Islet of Langerhans (tissue), 1 donor: ENCODE data around the gene SPTBN4.
"Not testable (repeated sequence)": the region's sequence is repeated elsewhere in the genome, so short reads cannot be mapped to it uniquely, and the experiment has no call there.

Source experiments
- FAIRE-seq: peaks from one replicate; lab custom pipeline; 2011; peaks lifted over from hg19 to GRCh38; lab: Jason Lieb, UNC

The SPTBN4 gene

DNA sequence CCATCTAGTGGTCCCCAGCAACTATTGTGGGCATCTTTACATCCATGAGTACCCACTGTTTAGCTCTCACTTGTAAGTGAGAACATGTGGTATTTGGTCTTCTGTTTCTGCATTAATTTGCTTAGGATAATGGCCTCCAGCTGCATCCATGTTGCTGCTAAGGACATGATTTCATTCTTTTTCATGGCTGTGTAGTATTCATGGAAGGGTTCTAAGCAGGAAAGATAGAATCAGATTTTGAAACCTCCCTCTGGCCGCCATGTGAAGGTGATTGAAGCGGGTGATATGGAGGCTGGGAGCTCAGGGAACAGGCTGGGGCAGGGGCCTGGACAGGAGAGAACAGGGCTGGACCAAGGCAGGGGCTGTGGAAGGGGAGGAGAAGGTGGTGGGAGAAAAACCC, 154.5 kb downstream of the SPTBN4 start:
- no peak for FAIRE-seq

DNA sequence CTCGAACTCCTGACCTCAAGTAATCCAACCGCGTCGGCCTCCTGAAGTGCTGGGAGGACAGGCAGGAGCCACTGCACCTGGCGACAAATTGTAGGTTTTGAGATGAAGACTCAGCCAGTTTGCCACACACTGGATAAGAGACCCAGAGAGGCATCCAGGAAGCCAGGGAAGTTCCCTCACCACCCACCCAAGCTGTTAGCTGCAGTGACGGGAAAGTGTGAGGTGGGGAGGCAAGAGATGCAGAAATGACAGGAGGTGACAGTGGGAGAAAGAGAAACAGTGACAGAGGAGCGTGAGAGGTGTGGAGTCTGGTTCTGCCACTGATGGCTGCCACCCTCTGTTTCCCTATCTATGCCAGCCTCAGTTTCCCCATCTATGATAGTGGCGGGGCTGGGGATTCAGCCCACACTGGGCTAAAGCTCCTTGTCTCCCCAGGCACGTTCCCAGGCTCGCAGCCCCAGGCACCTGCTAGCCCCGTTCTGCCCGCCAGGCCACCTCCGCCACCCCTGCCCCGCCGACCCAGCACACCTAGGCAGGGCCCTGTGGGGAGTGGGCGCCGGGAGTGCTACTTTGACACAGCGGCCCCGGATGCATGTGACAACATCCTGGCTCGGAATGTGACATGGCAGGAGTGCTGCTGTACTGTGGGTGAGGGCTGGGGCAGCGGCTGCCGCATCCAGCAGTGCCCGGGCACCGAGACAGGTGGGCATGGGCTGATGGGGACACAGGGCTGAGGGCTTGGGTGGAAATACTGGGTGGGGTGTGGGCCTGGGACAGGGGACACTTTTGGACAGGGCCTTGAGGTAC, 155.4 kb downstream of the SPTBN4 start:
- no peak for FAIRE-seq

- no peak for FAIRE-seq
Measured at GRCh38 chr19:40622773-40623075, 155.9 kb downstream of the SPTBN4 start.

- FAIRE-seq, result no peak
Measured at GRCh38 chr19:40623403-40624251, 156.8 kb downstream of the SPTBN4 start.

- FAIRE-seq, result not testable (repeated sequence)
Measured at GRCh38 chr19:40624369-40625153, 157.8 kb downstream of the SPTBN4 start.

- no peak for FAIRE-seq
Measured at GRCh38 chr19:40625406-40626120, 158.8 kb downstream of the SPTBN4 start.
